B cell (primary cell): Measurements from ENCODE around the gene SEMA6A. TPM values are rescaled to one million over a fixed set of nuclear protein-coding genes. Genes with fewer than 3 reads are reported as not detected.

Experiments
- ATAC-seq: fragments of 200-7000 bp; cut with Tn5 transposase; one replicate; pipeline ENCODE4 v1.10.0; 2021; ENCODE audit warnings: low read depth, mild to moderate bottlenecking, moderate number of reproducible peaks, moderate library complexity
- CTCF ChIA-PET: fragments of 350-600 bp; sonication (Branson Sonifier 250); formaldehyde crosslinking; loops from one replicate; lab custom pipeline; 2021; ENCODE audit warnings: antibody characterized with exemption, inconsistent platforms; lab: Charles Lee
- POLR2A ChIA-PET: fragments of 350-600 bp; sonication (Branson Sonifier 250); formaldehyde crosslinking; loops from one replicate; lab custom pipeline; 2021; ENCODE audit warnings: antibody characterized with exemption; lab: Charles Lee
- DNase-seq: peaks from one replicate; pipeline ENCODE4 v3.0.0; 2013
- H2AFZ ChIP-seq: 2 replicates; pipeline ENCODE4 v1.6.1; 2012; ENCODE audit warnings: mild to moderate bottlenecking, low read depth, low read length; ENCODE audit not compliant: insufficient read depth, poor library complexity, severe bottlenecking
- H3K27ac ChIP-seq, 2 donors: 1 replicate in 1 of 2; 2 replicates in 1 of 2; pipeline ENCODE4 v1.5.1; 2012 to 2013; ENCODE audit warnings: low read length in 2 of 2, mild to moderate bottlenecking in 2 of 2, moderate library complexity in 1 of 2
- H3K27me3 ChIP-seq, 4 experiments: fragments of 200-600 bp in 1 of 4; sonication (generic) in 1 of 4; replicated peaks in 1 of 4; 1 replicate in 2 of 4; 2 replicates in 2 of 4; pipeline versions ENCODE4 v1.6.1 to v1.7.0; 2013 to 2016; ENCODE audit warnings: low read length in 3 of 4, mild to moderate bottlenecking in 2 of 4, mixed read lengths in 1 of 4, moderate library complexity in 1 of 4; ENCODE audit not compliant: insufficient read depth in 4 of 4, control insufficient read depth in 3 of 4; ENCODE audit errors: control extremely low read depth in 1 of 4
- H3K36me3 ChIP-seq, 2 experiments: replicated peaks in 1 of 2; 1 replicate in 1 of 2; 2 replicates in 1 of 2; pipeline versions ENCODE4 v1.6.1 to v1.7.1; 2013; ENCODE audit warnings: low read length in 1 of 2; ENCODE audit not compliant: insufficient read depth in 2 of 2, control insufficient read depth in 1 of 2; ENCODE audit errors: control extremely low read depth in 1 of 2, extremely low read depth in 1 of 2
- H3K4me1 ChIP-seq, 2 donors: fragments of 200-600 bp in 1 of 2; sonication (generic) in 1 of 2; 1 replicate in 1 of 2; 2 replicates in 1 of 2; pipeline versions ENCODE4 v1.5.1 to v1.6.1; 2013 to 2017; ENCODE audit warnings: low read length in 2 of 2; ENCODE audit not compliant: control insufficient read depth in 2 of 2, insufficient read depth in 2 of 2
- H3K4me2 ChIP-seq: replicated peaks from 2 replicates; pipeline ENCODE3; 2012; ENCODE audit warnings: mild to moderate bottlenecking, low read depth, low read length; ENCODE audit not compliant: poor library complexity, severe bottlenecking
- H3K4me3 ChIP-seq, 5 experiments: fragments of 200-600 bp in 1 of 5; sonication (generic) in 1 of 5; 1 replicate in 3 of 5; 2 replicates in 2 of 5; pipeline versions ENCODE4 v1.5.1 to v1.7.0; 2011 to 2016; ENCODE audit warnings: low read length in 4 of 5, mild to moderate bottlenecking in 4 of 5, low read depth in 2 of 5, control low read depth in 1 of 5, moderate library complexity in 1 of 5; ENCODE audit not compliant: insufficient read depth in 1 of 5; ENCODE audit errors: control extremely low read depth in 1 of 5, extremely low read depth in 1 of 5
- H3K79me2 ChIP-seq: fragments of 200-600 bp; sonication (generic); one replicate; pipeline ENCODE4 v1.6.0; 2016; ENCODE audit warnings: low read length; ENCODE audit not compliant: control insufficient read depth, insufficient read depth
- H3K9ac ChIP-seq: fragments of 200-600 bp; sonication (generic); 2 replicates; pipeline ENCODE4 v1.6.1; 2017; ENCODE audit warnings: mild to moderate bottlenecking, low read length, moderate library complexity
- H3K9me3 ChIP-seq, 3 donors: one replicate each; pipeline versions ENCODE4 v1.6.1 to v1.7.1; 2013; ENCODE audit warnings: low read length in 2 of 3; ENCODE audit not compliant: control insufficient read depth in 2 of 3, insufficient read depth in 1 of 3; ENCODE audit errors: control extremely low read depth in 1 of 3
- H4K20me1 ChIP-seq: 2 replicates; pipeline ENCODE4 v1.6.0; 2012; ENCODE audit warnings: mild to moderate bottlenecking, low read length; ENCODE audit not compliant: insufficient read depth, control insufficient read depth, poor library complexity, severe bottlenecking
- H3K27ac Mint-ChIP-seq: one replicate; pipeline ENCODE4 v1.8.0; 2021; ENCODE audit warnings: mixed read lengths
- H3K27me3 Mint-ChIP-seq: one replicate; pipeline ENCODE4 v1.8.0; 2021; ENCODE audit warnings: mixed read lengths
- H3K4me1 Mint-ChIP-seq: one replicate; pipeline ENCODE4 v1.8.0; 2021; ENCODE audit warnings: mixed read lengths
- H3K4me3 Mint-ChIP-seq: one replicate; pipeline ENCODE4 v1.8.0; 2021; ENCODE audit warnings: mixed read lengths
- H3K9me3 Mint-ChIP-seq: one replicate; pipeline ENCODE4 v1.8.0; 2022; ENCODE audit warnings: mixed read lengths; ENCODE audit not compliant: insufficient read depth
- EZH2 ChIP-seq: IDR thresholded peaks from 2 replicates; pipeline ENCODE4 v1.6.1; 2012; ENCODE audit warnings: borderline replicate concordance, low read depth, mild to moderate bottlenecking, moderate library complexity, low read length; ENCODE audit not compliant: insufficient read depth, poor library complexity, severe bottlenecking
- WGBS: methylation state at CpG from one replicate; pipeline ENCODE4 v1.1.5; 2013; ENCODE audit warnings: missing lambda C conversion rate; ENCODE audit not compliant: insufficient coverage; 5-methylcytosine and 5-hydroxymethylcytosine counted together
- intact Hi-C: fragments of 100-400 bp; cut with micrococcal nuclease; formaldehyde crosslinking; loops from one replicate; pipeline ENCODE4 v1.10.0; 2022
- polyA plus RNA-seq: library from polyadenylated mRNA; depleted of rRNA; stranded (reverse); fragments of >200 nt; gene quantifications from 2 replicates; pipeline ENCODE4 v1.2.3, GENCODE V29; 2012
- total RNA-seq, 2 donors: library from RNA; stranded (reverse); fragments of 120-200 nt in 1 of 2; gene quantifications; 1 replicate in 1 of 2; 2 replicates in 1 of 2; pipeline versions ENCODE4 v1.2.3 to v1.2.4, GENCODE V29; 2013 to 2022
- TF ChIP-seq, protein P1 (sequence below): fragments of 200-600 bp; IDR thresholded peaks from one replicate; pipeline ENCODE4 v1.8.0; 2022; ENCODE audit warnings: antibody characterized with exemption, mild to moderate bottlenecking

Gene SEMA6A
- total and polyA plus RNA-seq, 2 donors (not counting 1 experiment from before 2014, with no cell fraction given), result 0.44 TPM; not detected in 1

DNA sequence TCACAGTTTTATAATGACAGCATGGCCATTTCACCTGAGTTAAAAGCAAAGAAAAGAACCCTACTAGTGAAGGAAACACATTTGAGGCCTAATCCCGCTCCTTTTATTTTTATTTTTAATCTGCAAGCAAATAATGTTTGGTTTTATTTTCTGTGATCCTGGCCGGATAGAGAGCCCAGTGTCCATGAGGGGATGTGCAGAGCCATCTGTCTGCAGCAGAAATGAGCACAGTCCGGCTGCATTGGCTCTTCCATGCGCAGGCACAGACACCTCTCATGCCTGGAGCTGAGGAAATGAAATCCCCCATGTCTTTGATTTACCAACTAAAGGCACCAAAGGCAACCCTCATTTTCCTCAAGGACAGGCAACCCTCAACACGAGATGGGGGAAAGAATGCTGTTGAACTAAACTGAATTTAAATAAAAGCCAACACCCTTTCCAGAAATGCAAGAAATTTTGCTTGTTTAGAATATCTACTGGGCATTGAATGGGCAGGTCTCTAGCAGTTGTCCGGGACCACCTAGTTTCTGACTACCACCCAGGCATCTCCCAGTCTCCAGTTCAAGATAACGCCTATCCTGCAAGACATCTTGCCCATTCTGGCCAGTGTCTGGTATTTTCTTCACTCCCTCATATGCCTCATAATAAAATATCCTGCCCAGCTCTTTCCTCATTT is 47.9 kb upstream of the SEMA6A start:
- no peaks in the 10 kb centered on the region for H3K9me3 Mint-ChIP-seq
- TF ChIP-seq, protein P1, sequence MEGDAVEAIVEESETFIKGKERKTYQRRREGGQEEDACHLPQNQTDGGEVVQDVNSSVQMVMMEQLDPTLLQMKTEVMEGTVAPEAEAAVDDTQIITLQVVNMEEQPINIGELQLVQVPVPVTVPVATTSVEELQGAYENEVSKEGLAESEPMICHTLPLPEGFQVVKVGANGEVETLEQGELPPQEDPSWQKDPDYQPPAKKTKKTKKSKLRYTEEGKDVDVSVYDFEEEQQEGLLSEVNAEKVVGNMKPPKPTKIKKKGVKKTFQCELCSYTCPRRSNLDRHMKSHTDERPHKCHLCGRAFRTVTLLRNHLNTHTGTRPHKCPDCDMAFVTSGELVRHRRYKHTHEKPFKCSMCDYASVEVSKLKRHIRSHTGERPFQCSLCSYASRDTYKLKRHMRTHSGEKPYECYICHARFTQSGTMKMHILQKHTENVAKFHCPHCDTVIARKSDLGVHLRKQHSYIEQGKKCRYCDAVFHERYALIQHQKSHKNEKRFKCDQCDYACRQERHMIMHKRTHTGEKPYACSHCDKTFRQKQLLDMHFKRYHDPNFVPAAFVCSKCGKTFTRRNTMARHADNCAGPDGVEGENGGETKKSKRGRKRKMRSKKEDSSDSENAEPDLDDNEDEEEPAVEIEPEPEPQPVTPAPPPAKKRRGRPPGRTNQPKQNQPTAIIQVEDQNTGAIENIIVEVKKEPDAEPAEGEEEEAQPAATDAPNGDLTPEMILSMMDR, result no peak
- no peak for TF ChIP-seq EZH2
- H3K4me1 Mint-ChIP-seq, result no peaks in the 10 kb centered on the region
- no peaks in the 10 kb centered on the region for H3K9me3 ChIP-seq
- no peaks in the 10 kb centered on the region for H3K27me3 Mint-ChIP-seq
- WGBS, result 93% methylated on average over 5 of the region's 7 CpGs
- H3K27ac ChIP-seq, result no peak overlapping the region
- H3K4me2 ChIP-seq, result no peak overlapping the region
- CTCF ChIA-PET, result no interaction called here
- intact Hi-C loops, result no loop called here
- H3K9ac ChIP-seq, result no peak overlapping the region
- H3K4me3 ChIP-seq, result no peak overlapping the region
- no peak overlapping the region for H3K4me3 Mint-ChIP-seq
- POLR2A ChIA-PET, result no interaction called here
- H3K36me3 ChIP-seq, result no peaks in the 10 kb centered on the region
- H3K27ac Mint-ChIP-seq, result no peak overlapping the region
- no peaks in the 10 kb centered on the region for H3K27me3 ChIP-seq
- no peak for DNase-seq
- ATAC-seq, result no peak
- no peaks in the 10 kb centered on the region for H3K79me2 ChIP-seq
- no peaks in the 10 kb centered on the region for H4K20me1 ChIP-seq
- H2AFZ ChIP-seq, result no peak overlapping the region
- H3K4me1 ChIP-seq, result no peaks in the 10 kb centered on the region

DNA sequence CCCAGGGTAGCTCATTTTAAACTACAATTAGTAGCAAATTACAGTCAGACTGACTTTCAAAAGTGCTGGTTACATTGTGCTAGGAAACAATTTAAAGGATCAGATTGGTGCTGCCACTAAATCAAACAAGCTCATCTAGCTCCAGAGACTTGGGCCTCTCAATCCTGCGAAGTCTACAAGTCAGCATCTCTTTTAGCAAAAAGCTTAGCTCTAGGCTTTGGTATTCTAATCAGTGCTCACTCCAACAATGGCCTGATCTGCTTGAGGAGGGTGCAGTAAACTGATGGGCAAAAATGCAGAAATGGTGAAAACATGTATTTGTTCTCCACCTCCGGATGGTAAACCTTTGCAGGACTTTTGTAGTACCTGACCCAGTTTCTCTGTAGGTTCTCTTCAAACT is 47.0 kb upstream of the SEMA6A start:
- no peaks in the 10 kb centered on the region for H3K27me3 Mint-ChIP-seq
- H3K27ac Mint-ChIP-seq, result no peak overlapping the region
- no peaks in the 10 kb centered on the region for H3K9me3 Mint-ChIP-seq
- Histone ChIP-seq H3K9ac (no peak overlapping the region), H3K9me3 (no peaks in the 10 kb centered on the region), H3K4me1 (no peaks in the 10 kb centered on the region), H3K79me2 (no peaks in the 10 kb centered on the region), H3K27me3 (no peaks in the 10 kb centered on the region), H2AFZ (no peak overlapping the region), H3K4me3 (no peak overlapping the region), H3K27ac (no peak overlapping the region), H3K36me3 (no peaks in the 10 kb centered on the region), H4K20me1 (no peaks in the 10 kb centered on the region), H3K4me2 (no peak overlapping the region)
- 78% methylated on average over 2 of the region's 2 CpGs for WGBS
- CTCF ChIA-PET, result no interaction called here
- POLR2A ChIA-PET, result no interaction called here
- H3K4me1 Mint-ChIP-seq, result no peaks in the 10 kb centered on the region
- TF ChIP-seq EZH2, result no peak
- TF ChIP-seq, protein P1, result no peak
- H3K4me3 Mint-ChIP-seq, result no peak overlapping the region
- ATAC-seq (no peak), DNase-seq (no peak)
- intact Hi-C loops, result no loop called here
